H1 (cell line): ENCODE data around the gene RFXANK. TPM values are rescaled to one million over a fixed set of nuclear protein-coding genes. Genes with fewer than 3 reads are reported as not detected.

Experiments used
- CTCF ChIA-PET: fragments of 300-600 bp; sonication (Branson Sonifier 250); formaldehyde crosslinking; loops from one replicate; lab custom pipeline; 2021; ENCODE audit not compliant: partially characterized antibody; lab: Charles Lee
- POLR2A ChIA-PET: fragments of 300-600 bp; sonication (Branson Sonifier 250); formaldehyde crosslinking; loops from one replicate; lab custom pipeline; 2021; ENCODE audit warnings: inconsistent platforms; ENCODE audit not compliant: partially characterized antibody; lab: Charles Lee
- DNase-seq, 2 experiments: peaks; one replicate each; pipeline versions ENCODE4 v3.0.0 to v3.0.0-alpha.2; 2010 to 2022; ENCODE audit warnings: low spot score in 2 of 2, low read depth in 1 of 2, mixed read lengths in 1 of 2
- FAIRE-seq: peaks from 2 replicates; lab custom pipeline; 2011; peaks lifted over from hg19 to GRCh38; lab: Jason Lieb, UNC
- H2AFZ ChIP-seq: 2 replicates; pipeline ENCODE4 v1.8.1; 2012; ENCODE audit warnings: low read length, inconsistent platforms
- H2AK5ac ChIP-seq: 2 replicates; pipeline ENCODE4 v1.6.1; 2013; ENCODE audit warnings: low read depth, low read length
- H2BK120ac ChIP-seq: replicated peaks from 2 replicates; pipeline ENCODE3; 2013; ENCODE audit warnings: low read depth, low read length, inconsistent platforms
- H2BK12ac ChIP-seq: 2 replicates; pipeline ENCODE4 v1.6.1; 2013; ENCODE audit warnings: low read depth, low read length
- H2BK15ac ChIP-seq: 2 replicates; pipeline ENCODE4 v1.6.1; 2013; ENCODE audit warnings: low read length
- H2BK20ac ChIP-seq: 2 replicates; pipeline ENCODE4 v1.6.1; 2013; ENCODE audit warnings: low read length
- H2BK5ac ChIP-seq: 2 replicates; pipeline ENCODE4 v1.6.1; 2013; ENCODE audit warnings: low read depth, low read length
- H3K14ac ChIP-seq: 2 replicates; pipeline ENCODE4 v1.6.1; 2013; ENCODE audit warnings: inconsistent platforms; ENCODE audit not compliant: insufficient read length
- H3K18ac ChIP-seq: 2 replicates; pipeline ENCODE4 v1.6.1; 2013; ENCODE audit warnings: low read length; ENCODE audit errors: extremely low read depth
- H3K23ac ChIP-seq: 2 replicates; pipeline ENCODE4 v1.6.1; 2013; ENCODE audit warnings: inconsistent platforms; ENCODE audit not compliant: insufficient read length
- H3K23me2 ChIP-seq: 2 replicates; pipeline ENCODE4 v1.6.1; 2013; ENCODE audit warnings: low read depth, low read length
- H3K27ac ChIP-seq: 2 replicates; pipeline ENCODE4 v1.6.1; 2011; ENCODE audit warnings: low read depth, low read length, inconsistent platforms
- H3K27me3 ChIP-seq, 4 experiments: replicated peaks in 1 of 4; 1 replicate in 1 of 4; 2 replicates in 3 of 4; pipeline versions ENCODE4 v1.6.1 to v1.8.1; 2011 to 2013; ENCODE audit warnings: low read length in 3 of 4, mild to moderate bottlenecking in 3 of 4, inconsistent platforms in 2 of 4, mixed read lengths in 2 of 4, moderate library complexity in 1 of 4; ENCODE audit not compliant: control insufficient read depth in 3 of 4, insufficient read depth in 3 of 4; ENCODE audit errors: extremely low read depth in 1 of 4
- H3K36me3 ChIP-seq, 4 experiments: 2 replicates each; pipeline versions ENCODE4 v1.6.1 to v1.8.1; 2011 to 2013; ENCODE audit warnings: mild to moderate bottlenecking in 4 of 4, low read length in 3 of 4, moderate library complexity in 2 of 4, control low read depth in 1 of 4, inconsistent platforms in 1 of 4; ENCODE audit not compliant: insufficient read depth in 4 of 4, control insufficient read depth in 2 of 4
- H3K4ac ChIP-seq: replicated peaks from 2 replicates; pipeline ENCODE3; 2013; ENCODE audit warnings: low read length, low read depth, mixed read lengths, inconsistent platforms; ENCODE audit not compliant: insufficient read length
- H3K4me1 ChIP-seq, 4 experiments: replicated peaks in 1 of 4; 1 replicate in 1 of 4; 2 replicates in 3 of 4; pipeline versions ENCODE4 v1.6.1 to v1.8.1; 2011 to 2013; ENCODE audit warnings: low read length in 3 of 4, inconsistent platforms in 2 of 4, mixed read lengths in 1 of 4; ENCODE audit not compliant: insufficient read depth in 4 of 4, control insufficient read depth in 3 of 4
- H3K4me2 ChIP-seq, 2 experiments: 2 replicates each; pipeline versions ENCODE4 v1.6.1 to v1.8.1; 2011 to 2013; ENCODE audit warnings: low read depth in 2 of 2, low read length in 2 of 2, control low read depth in 1 of 2, inconsistent platforms in 1 of 2, mild to moderate bottlenecking in 1 of 2; ENCODE audit not compliant: insufficient read depth in 1 of 2
- H3K4me3 ChIP-seq, 4 experiments: fragments of 200-600, 300-600 bp in 1 of 4; sonication (generic), shearing (Covaris generic), sonication (Bioruptor Twin) in 1 of 4; 2 replicates each; pipeline versions ENCODE4 v1.5.1 to v1.8.1; 2011 to 2016; ENCODE audit warnings: low read length in 4 of 4, low read depth in 3 of 4, control low read depth in 2 of 4, inconsistent platforms in 2 of 4, mild to moderate bottlenecking in 2 of 4, mixed read lengths in 1 of 4, moderate library complexity in 1 of 4; ENCODE audit not compliant: insufficient read depth in 2 of 4; ENCODE audit errors: extremely low read depth in 1 of 4
- H3K56ac ChIP-seq: replicated peaks from 2 replicates; pipeline ENCODE3; 2013; ENCODE audit warnings: low read depth, mild to moderate bottlenecking, mixed read lengths, low read length, inconsistent platforms; ENCODE audit not compliant: insufficient read length
- H3K79me1 ChIP-seq: 2 replicates; pipeline ENCODE4 v1.6.1; 2013; ENCODE audit warnings: low read depth, low read length, control low read depth
- H3K79me2 ChIP-seq, 2 experiments: 2 replicates each; pipeline versions ENCODE4 v1.6.1 to v1.8.1; 2012 to 2013; ENCODE audit warnings: low read length in 2 of 2, mild to moderate bottlenecking in 2 of 2, inconsistent platforms in 1 of 2; ENCODE audit not compliant: insufficient read depth in 2 of 2, control insufficient read depth in 1 of 2
- H3K9ac ChIP-seq, 4 experiments: replicated peaks in 1 of 4; 1 replicate in 1 of 4; 2 replicates in 3 of 4; pipeline versions ENCODE4 v1.6.1 to v1.8.1; 2011 to 2013; ENCODE audit warnings: low read depth in 3 of 4, low read length in 3 of 4, control low read depth in 2 of 4, mild to moderate bottlenecking in 2 of 4, moderate library complexity in 2 of 4, inconsistent platforms in 1 of 4; ENCODE audit errors: extremely low read depth in 1 of 4
- H3K9me3 ChIP-seq, 2 experiments: 2 replicates each; pipeline versions ENCODE4 v1.6.1 to v1.8.1; 2012 to 2013; ENCODE audit warnings: mild to moderate bottlenecking in 2 of 2, moderate library complexity in 2 of 2, control low read depth in 1 of 2, inconsistent platforms in 1 of 2, low read depth in 1 of 2, low read length in 1 of 2, mixed read lengths in 1 of 2; ENCODE audit not compliant: insufficient read depth in 2 of 2
- H4K20me1 ChIP-seq, 2 experiments: replicated peaks in 1 of 2; 2 replicates each; pipeline versions ENCODE3 to v1.8.1; 2011 to 2013; ENCODE audit warnings: inconsistent platforms in 2 of 2, low read length in 2 of 2, mild to moderate bottlenecking in 1 of 2; ENCODE audit not compliant: insufficient read depth in 2 of 2, control insufficient read depth in 1 of 2
- H4K5ac ChIP-seq: 2 replicates; pipeline ENCODE4 v1.6.1; 2013; ENCODE audit warnings: low read length, low read depth, mixed read lengths, inconsistent platforms; ENCODE audit not compliant: insufficient read length
- H4K8ac ChIP-seq: 2 replicates; pipeline ENCODE4 v1.8.0; 2013; ENCODE audit warnings: mild to moderate bottlenecking, moderate library complexity, low read length, inconsistent platforms; ENCODE audit not compliant: insufficient read depth; ENCODE audit errors: extremely low read depth
- H4K91ac ChIP-seq: replicated peaks from 2 replicates; pipeline ENCODE3; 2013; ENCODE audit warnings: low read length, mixed read lengths, inconsistent platforms; ENCODE audit not compliant: insufficient read length
- CEBPB ChIP-seq: IDR thresholded peaks from 2 replicates; pipeline ENCODE4 v1.6.1; 2012; ENCODE audit warnings: low read depth, low read length
- CREB1 ChIP-seq: IDR thresholded peaks from 2 replicates; pipeline ENCODE4 v1.6.1; 2012; ENCODE audit warnings: inconsistent platforms
- GTF2F1 ChIP-seq: IDR thresholded peaks from 2 replicates; pipeline ENCODE4 v1.6.1; 2012; ENCODE audit warnings: low read depth, low read length, improper control_type of control experiment, borderline replicate concordance
- MAFK ChIP-seq: IDR thresholded peaks from 2 replicates; pipeline ENCODE4 v1.6.1; 2012; ENCODE audit warnings: low read depth, mild to moderate bottlenecking, improper control_type of control experiment, low read length
- SUZ12 ChIP-seq: fragments of 200-600 bp; sonication (generic); IDR thresholded peaks from 2 replicates; pipeline ENCODE4 v1.6.1; 2012; ENCODE audit warnings: mild to moderate bottlenecking, inconsistent platforms, low read length, moderate library complexity, mixed read lengths
- TCF12 ChIP-seq: IDR thresholded peaks from 2 replicates; pipeline ENCODE4 v1.6.1; 2011; ENCODE audit warnings: low read depth, mild to moderate bottlenecking, low read length
- WGBS, 2 experiments: shearing (Covaris generic) in 1 of 2; methylation state at CpG; one replicate each; pipeline versions ENCODE4 v1.1.6 to v1.1.7; 2013 to 2015; ENCODE audit warnings: low lambda C conversion rate in 2 of 2, mixed read lengths in 2 of 2, inconsistent platforms in 1 of 2, low coverage in 1 of 2, missing lambda C conversion rate in 1 of 2; ENCODE audit not compliant: insufficient replicate concordance in 2 of 2, insufficient coverage in 1 of 2, insufficient read length in 1 of 2; ENCODE audit errors: extremely low coverage in 1 of 2, missing lambda C conversion rate in 1 of 2; 5-methylcytosine and 5-hydroxymethylcytosine counted together
- polyA plus RNA-seq, 7 experiments: library from polyadenylated mRNA; depleted of rRNA in 3 of 7; stranded (reverse) in 5 of 7; unstranded in 2 of 7; fragments of >200 nt in 5 of 7; fragments of 200-250 nt in 2 of 7; gene quantifications; 1 replicate in 5 of 7; 2 replicates in 1 of 7; 4 replicates in 1 of 7; pipeline versions ENCODE4 v1.2.1 to v1.2.3, GENCODE V29; 2011 to 2013; ENCODE audit warnings: missing spikeins in 2 of 7, mixed read lengths in 2 of 7
- total RNA-seq: library from RNA; stranded (reverse); fragmentation: NEBNext Ultra II Directional; extraction: Animal tissue kit (Norgen Biotek cat#: 25700); gene quantifications from 2 replicates; pipeline ENCODE4 v1.2.1, GENCODE V29; 2021
- TF ChIP-seq, protein P1 (sequence below): IDR thresholded peaks from 2 replicates; pipeline ENCODE4 v1.6.1; 2011; ENCODE audit warnings: low read depth, mild to moderate bottlenecking, low read length; ENCODE audit not compliant: insufficient read depth
- TF ChIP-seq, protein P2 (sequence below): IDR thresholded peaks from 2 replicates; pipeline ENCODE4 v1.6.1; 2012; ENCODE audit warnings: inconsistent platforms

The RFXANK gene
- total and polyA plus RNA-seq, 2 of the 8 experiments (the other 6 are each of a cell fraction or from before 2014, with no cell fraction given) = 72.9 to 87.5 TPM

DNA sequence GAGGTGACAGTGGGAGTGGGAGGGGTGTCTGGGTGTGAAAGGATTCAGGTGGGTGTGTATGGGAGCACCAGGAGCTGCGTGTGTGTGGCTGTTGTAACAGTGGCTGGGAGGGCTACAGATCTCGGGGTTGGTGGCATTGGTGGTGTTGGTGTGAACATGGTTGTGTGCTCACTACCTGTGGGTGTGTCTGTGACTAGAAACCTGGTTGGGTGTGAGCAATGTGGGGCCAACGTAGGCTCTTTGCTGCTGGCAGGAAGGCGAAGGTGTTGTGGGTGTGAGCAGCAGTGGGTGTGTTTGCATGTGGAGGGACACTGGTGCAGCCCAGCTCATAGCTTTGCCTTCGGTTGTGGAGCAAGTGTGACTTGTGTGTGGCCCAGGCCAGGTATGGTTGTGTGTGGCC lies 14.9 kb downstream of the RFXANK start:
- no peak overlapping the region for H3K14ac ChIP-seq
- no peak overlapping the region for H2BK12ac ChIP-seq
- ChIA-PET POLR2A (interaction anchor here (0.7 to 1.4 kb wide), 2 partner anchors 11 to 23 kb away, joined by 3 read pairs; no protein-coding TSS in a partner anchor), CTCF (no interaction called here)
- WGBS, 2 experiments = 68% methylated on average over 5 of the region's 5 CpGs; no CpG with 5 or more reads in 1 of the 2 experiments
- TF ChIP-seq TCF12 = no peak
- no peak for TF ChIP-seq SUZ12
- no peak for TF ChIP-seq GTF2F1
- no peak for TF ChIP-seq CREB1
- no peak for TF ChIP-seq CEBPB
- TF ChIP-seq, protein P1, sequence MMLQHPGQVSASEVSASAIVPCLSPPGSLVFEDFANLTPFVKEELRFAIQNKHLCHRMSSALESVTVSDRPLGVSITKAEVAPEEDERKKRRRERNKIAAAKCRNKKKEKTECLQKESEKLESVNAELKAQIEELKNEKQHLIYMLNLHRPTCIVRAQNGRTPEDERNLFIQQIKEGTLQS = no peak
- TF ChIP-seq MAFK = no peak
- TF ChIP-seq, protein P2, sequence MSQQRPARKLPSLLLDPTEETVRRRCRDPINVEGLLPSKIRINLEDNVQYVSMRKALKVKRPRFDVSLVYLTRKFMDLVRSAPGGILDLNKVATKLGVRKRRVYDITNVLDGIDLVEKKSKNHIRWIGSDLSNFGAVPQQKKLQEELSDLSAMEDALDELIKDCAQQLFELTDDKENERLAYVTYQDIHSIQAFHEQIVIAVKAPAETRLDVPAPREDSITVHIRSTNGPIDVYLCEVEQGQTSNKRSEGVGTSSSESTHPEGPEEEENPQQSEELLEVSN = no peak
- no peak for FAIRE-seq
- peaks cover 2 to 15% of the 10 kb centered on the region in 2 experiments for H4K20me1 ChIP-seq
- 0 out of 8 replicates have a peak, but pooled peaks cover 0 to under 1% (median 0%) of the 10 kb centered on the region in 4 experiments for H3K36me3 ChIP-seq
- H3K27me3 ChIP-seq = peaks cover 3 to 50% (median 47%) of the 10 kb centered on the region in 4 experiments
- no peaks in the 10 kb centered on the region for H3K9me3 ChIP-seq
- no peak overlapping the region for H4K5ac ChIP-seq
- no peak overlapping the region for H3K4me2 ChIP-seq
- H3K4ac ChIP-seq = no peak overlapping the region
- no peak overlapping the region for H2BK120ac ChIP-seq
- no peak overlapping the region for H4K91ac ChIP-seq
- no peak overlapping the region for H2AFZ ChIP-seq
- no peaks in the 10 kb centered on the region; the same call in 1 of the 2 replicates for H3K79me1 ChIP-seq
- H3K9ac ChIP-seq = no peak overlapping the region
- H2BK20ac ChIP-seq = no peak overlapping the region
- no peak overlapping the region for H2BK5ac ChIP-seq
- no peak overlapping the region for H3K4me3 ChIP-seq
- H2BK15ac ChIP-seq = no peak overlapping the region
- DNase-seq = no peak
- peaks cover 11% of the 10 kb centered on the region for H3K23me2 ChIP-seq
- no peak overlapping the region; the same call in 1 of the 2 replicates for H4K8ac ChIP-seq
- H3K18ac ChIP-seq = no peak overlapping the region
- H3K4me1 ChIP-seq = peaks cover 0 to 6% (median 2%) of the 10 kb centered on the region in 4 experiments; a peak in 3 of 7 replicates
- no peak overlapping the region for H3K56ac ChIP-seq
- H3K79me2 ChIP-seq = no peaks in the 10 kb centered on the region
- H3K27ac ChIP-seq = no peak overlapping the region
- H3K23ac ChIP-seq = no peak overlapping the region
- 0 out of 2 replicates have a peak overlapping the region, but pooled peaks have one; percentile 13 for H2AK5ac ChIP-seq
